Activated naive CD4-positive, alpha-beta T cell treated with anti-CD3 and anti-CD28 coated beads, Interleukin-2, amount 10 ng/mL, durations not matched to agents 7 days and 5 days (primary cell): ENCODE data around the gene IQCF5.

Experiments used
- CTCF ChIA-PET: fragments of 350-600 bp; sonication (Branson Sonifier 250); formaldehyde crosslinking; loops from one replicate; lab custom pipeline; 2021; ENCODE audit warnings: antibody characterized with exemption; lab: Charles Lee
- DNase-seq: peaks from one replicate; pipeline ENCODE4 v3.0.0-alpha.2; 2020
- H3K27ac Mint-ChIP-seq: one replicate; pipeline ENCODE4 v1.8.0; 2021; ENCODE audit warnings: mild to moderate bottlenecking, moderate library complexity, mixed read lengths
- H3K27me3 Mint-ChIP-seq: one replicate; pipeline ENCODE4 v1.8.0; 2021; ENCODE audit warnings: mild to moderate bottlenecking, mixed read lengths
- H3K36me3 Mint-ChIP-seq: one replicate; pipeline ENCODE4 v1.8.0; 2021; ENCODE audit warnings: mixed read lengths
- H3K4me1 Mint-ChIP-seq: one replicate; pipeline ENCODE4 v1.8.0; 2021; ENCODE audit warnings: mixed read lengths
- H3K4me3 Mint-ChIP-seq: one replicate; pipeline ENCODE4 v1.8.0; 2021; ENCODE audit warnings: mild to moderate bottlenecking, moderate library complexity, mixed read lengths
- H3K9me3 Mint-ChIP-seq: one replicate; pipeline ENCODE4 v1.8.0; 2021; ENCODE audit warnings: mixed read lengths

Gene IQCF5

DNA sequence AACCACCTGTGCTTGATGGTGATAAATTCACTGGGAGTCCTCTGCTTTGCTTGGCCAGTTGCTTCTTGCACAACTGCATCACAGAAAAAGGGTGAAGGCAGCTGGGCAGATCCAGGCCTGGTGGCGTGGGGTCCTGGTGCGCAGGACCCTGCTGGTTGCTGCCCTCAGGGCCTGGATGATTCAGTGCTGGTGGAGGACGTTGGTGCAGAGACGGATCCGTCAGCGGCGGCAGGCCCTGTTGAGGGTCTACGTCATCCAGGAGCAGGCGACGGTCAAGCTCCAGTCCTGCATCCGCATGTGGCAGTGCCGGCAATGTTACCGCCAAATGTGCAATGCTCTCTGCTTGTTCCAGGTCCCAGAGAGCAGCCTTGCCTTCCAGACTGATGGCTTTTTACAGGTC is 45.1 kb downstream of the IQCF5 start:
- Mint-ChIP-seq H3K27ac (no peak overlapping the region), H3K9me3 (peaks cover 18% of the 10 kb centered on the region), H3K4me3 (no peak overlapping the region), H3K27me3 (peaks cover 48% of the 10 kb centered on the region), H3K4me1 (no peaks in the 10 kb centered on the region), H3K36me3 (no peaks in the 10 kb centered on the region)
- CTCF ChIA-PET: no interaction called here
- no peak for DNase-seq

DNA sequence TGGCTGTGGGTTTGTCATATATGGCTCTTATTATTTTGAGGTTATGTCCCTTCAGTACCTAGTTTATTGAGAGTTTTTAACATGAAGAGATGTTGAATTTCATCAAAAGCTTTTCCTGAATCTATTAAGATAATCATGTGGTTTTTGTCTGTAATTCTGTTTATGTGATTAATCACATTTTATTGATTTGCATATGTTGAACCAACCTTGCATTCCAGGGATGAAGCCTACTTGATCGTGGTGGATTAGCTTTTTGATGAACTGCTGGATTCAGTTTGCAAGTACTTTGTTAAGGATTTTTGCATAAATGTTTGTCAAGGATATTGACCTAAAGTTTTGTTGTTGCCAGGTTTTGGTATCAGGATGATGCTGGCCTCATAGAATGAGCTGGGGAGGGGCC is 47.1 kb downstream of the IQCF5 start:
- Mint-ChIP-seq H3K27ac (no peak overlapping the region), H3K27me3 (peaks cover 37% of the 10 kb centered on the region), H3K4me3 (no peak overlapping the region), H3K36me3 (no peaks in the 10 kb centered on the region), H3K4me1 (peaks cover under 1% of the 10 kb centered on the region), H3K9me3 (peaks cover 18% of the 10 kb centered on the region)
- CTCF ChIA-PET: no interaction called here
- DNase-seq: no peak
